Tibial nerve (tissue), 4 donors: Measurements from ENCODE around the gene ANKRD44.
"Not testable (repeated sequence)": the region's sequence is repeated elsewhere in the genome, so short reads cannot be mapped to it uniquely, and the experiment has no call there.

ENCODE experiments used
- EP300 ChIP-seq, 2 donors: sonication (generic); formaldehyde crosslinking; IDR thresholded peaks; one replicate each; pipeline ENCODE4 v1.6.1; 2017; ENCODE audit warnings: antibody characterized with exemption in 2 of 2, mild to moderate bottlenecking in 1 of 2
- POLR2A ChIP-seq, 2 donors: fragments of 450-650 bp; IDR thresholded peaks; one replicate each; pipeline ENCODE4 v1.6.1; 2017; ENCODE audit warnings: antibody characterized with exemption in 2 of 2, mild to moderate bottlenecking in 2 of 2, moderate library complexity in 2 of 2
- TF ChIP-seq, protein P1 (sequence below), 5 experiments: fragments of 200-600 bp in 3 of 5; fragments of 450-650 bp in 2 of 5; sonication (generic) in 3 of 5; IDR thresholded peaks; one replicate each; pipeline ENCODE4 v1.5.1; 2016 to 2019; ENCODE audit warnings: antibody characterized with exemption in 5 of 5, mild to moderate bottlenecking in 3 of 5, moderate library complexity in 2 of 5

DNA sequence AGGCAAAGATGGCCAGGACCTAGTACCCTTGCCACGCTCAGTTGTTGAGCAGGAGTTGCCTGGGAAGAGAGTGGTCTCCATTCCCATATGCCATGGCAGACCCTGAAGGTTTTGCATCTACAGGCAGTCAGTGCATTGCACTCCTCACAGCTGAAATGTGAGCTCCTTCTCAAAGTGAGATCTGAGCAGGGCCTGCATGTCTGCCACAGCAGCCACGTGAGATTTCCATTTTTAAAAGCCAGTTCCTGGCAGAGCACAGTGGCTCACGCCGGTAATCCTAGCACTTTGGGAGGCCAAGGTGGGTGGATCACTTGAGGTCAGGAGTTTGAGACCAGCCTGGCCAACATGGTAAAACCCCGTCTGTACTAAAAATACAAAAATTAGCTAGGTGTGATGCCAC lies 33.4 kb upstream of the ANKRD44 start:
- TF ChIP-seq, protein P1, sequence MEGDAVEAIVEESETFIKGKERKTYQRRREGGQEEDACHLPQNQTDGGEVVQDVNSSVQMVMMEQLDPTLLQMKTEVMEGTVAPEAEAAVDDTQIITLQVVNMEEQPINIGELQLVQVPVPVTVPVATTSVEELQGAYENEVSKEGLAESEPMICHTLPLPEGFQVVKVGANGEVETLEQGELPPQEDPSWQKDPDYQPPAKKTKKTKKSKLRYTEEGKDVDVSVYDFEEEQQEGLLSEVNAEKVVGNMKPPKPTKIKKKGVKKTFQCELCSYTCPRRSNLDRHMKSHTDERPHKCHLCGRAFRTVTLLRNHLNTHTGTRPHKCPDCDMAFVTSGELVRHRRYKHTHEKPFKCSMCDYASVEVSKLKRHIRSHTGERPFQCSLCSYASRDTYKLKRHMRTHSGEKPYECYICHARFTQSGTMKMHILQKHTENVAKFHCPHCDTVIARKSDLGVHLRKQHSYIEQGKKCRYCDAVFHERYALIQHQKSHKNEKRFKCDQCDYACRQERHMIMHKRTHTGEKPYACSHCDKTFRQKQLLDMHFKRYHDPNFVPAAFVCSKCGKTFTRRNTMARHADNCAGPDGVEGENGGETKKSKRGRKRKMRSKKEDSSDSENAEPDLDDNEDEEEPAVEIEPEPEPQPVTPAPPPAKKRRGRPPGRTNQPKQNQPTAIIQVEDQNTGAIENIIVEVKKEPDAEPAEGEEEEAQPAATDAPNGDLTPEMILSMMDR (IDR thresholded peaks at IDR 0.05), result not testable (repeated sequence)
- TF ChIP-seq EP300, POLR2A (IDR thresholded peaks at IDR 0.05): not testable (repeated sequence)
